Measurements from ENCODE around the gene FRMD5. TPM values are rescaled to one million over a fixed set of nuclear protein-coding genes. Genes with fewer than 3 reads are reported as not detected.

FRMD5 gene
- total RNA-seq, 1 donor from 2014 or later: 0.49 TPM

GRCh38 chr15:43883571-43883970 is 311.5 kb downstream of the FRMD5 start:
- Histone ChIP-seq H3K4me3 (no peak overlapping the region), H3K4me1 (no peaks in the 10 kb centered on the region), H3K27me3 (no peaks in the 10 kb centered on the region), H3K27ac (no peak overlapping the region), H3K36me3 (no peaks in the 10 kb centered on the region), H3K9me3 (no peaks in the 10 kb centered on the region)
- no peak for TF ChIP-seq POLR2A (IDR thresholded peaks at IDR 0.05)
- TF ChIP-seq CTCF (IDR thresholded peaks at IDR 0.05): no peak
- TF ChIP-seq POLR2AphosphoS5 (IDR thresholded peaks at IDR 0.05; ENCODE audit: insufficient read depth in 1 of 2, low read depth in 1 of 2): no peak
- no peak for DNase-seq (ENCODE audit: extremely low spot score in 2 of 2)
- intact Hi-C loops (cut with DNase I): no loop called here

GRCh38 chr15:43881944-43882343 is 313.1 kb downstream of the FRMD5 start:
- no peaks in the 10 kb centered on the region for H3K9me3 ChIP-seq
- DNase-seq (ENCODE audit: extremely low spot score in 2 of 2): no peak
- intact Hi-C loops (cut with DNase I): no loop called here

GRCh38 chr15:43881245-43881644 is 313.8 kb downstream of the FRMD5 start:
- no peaks in the 10 kb centered on the region for H3K27me3 ChIP-seq
- no peak overlapping the region for H3K4me3 ChIP-seq
- intact Hi-C loops (cut with DNase I): no loop called here
- H3K9me3 ChIP-seq: no peaks in the 10 kb centered on the region
- no peak overlapping the region for H3K27ac ChIP-seq
- H3K4me1 ChIP-seq: no peaks in the 10 kb centered on the region
- no peak for DNase-seq (ENCODE audit: extremely low spot score in 2 of 2)
- TF ChIP-seq POLR2A (IDR thresholded peaks at IDR 0.05) (no peak), POLR2AphosphoS5 (IDR thresholded peaks at IDR 0.05; ENCODE audit: insufficient read depth in 1 of 2, low read depth in 1 of 2) (no peak), CTCF (IDR thresholded peaks at IDR 0.05) (no peak)
- H3K36me3 ChIP-seq: no peaks in the 10 kb centered on the region

More at GRCh38 chr15:43881944-43882343, 313.1 kb downstream of the FRMD5 start:
- no peaks in the 10 kb centered on the region for H3K36me3 ChIP-seq
- H3K4me3 ChIP-seq: no peak overlapping the region
- no peak overlapping the region for H3K27ac ChIP-seq
- no peak for TF ChIP-seq CTCF (IDR thresholded peaks at IDR 0.05)
- no peak for TF ChIP-seq POLR2AphosphoS5 (IDR thresholded peaks at IDR 0.05; ENCODE audit: insufficient read depth in 1 of 2, low read depth in 1 of 2)
- TF ChIP-seq POLR2A (IDR thresholded peaks at IDR 0.05): no peak
- no peaks in the 10 kb centered on the region for H3K27me3 ChIP-seq
- H3K4me1 ChIP-seq: no peaks in the 10 kb centered on the region

DNA sequence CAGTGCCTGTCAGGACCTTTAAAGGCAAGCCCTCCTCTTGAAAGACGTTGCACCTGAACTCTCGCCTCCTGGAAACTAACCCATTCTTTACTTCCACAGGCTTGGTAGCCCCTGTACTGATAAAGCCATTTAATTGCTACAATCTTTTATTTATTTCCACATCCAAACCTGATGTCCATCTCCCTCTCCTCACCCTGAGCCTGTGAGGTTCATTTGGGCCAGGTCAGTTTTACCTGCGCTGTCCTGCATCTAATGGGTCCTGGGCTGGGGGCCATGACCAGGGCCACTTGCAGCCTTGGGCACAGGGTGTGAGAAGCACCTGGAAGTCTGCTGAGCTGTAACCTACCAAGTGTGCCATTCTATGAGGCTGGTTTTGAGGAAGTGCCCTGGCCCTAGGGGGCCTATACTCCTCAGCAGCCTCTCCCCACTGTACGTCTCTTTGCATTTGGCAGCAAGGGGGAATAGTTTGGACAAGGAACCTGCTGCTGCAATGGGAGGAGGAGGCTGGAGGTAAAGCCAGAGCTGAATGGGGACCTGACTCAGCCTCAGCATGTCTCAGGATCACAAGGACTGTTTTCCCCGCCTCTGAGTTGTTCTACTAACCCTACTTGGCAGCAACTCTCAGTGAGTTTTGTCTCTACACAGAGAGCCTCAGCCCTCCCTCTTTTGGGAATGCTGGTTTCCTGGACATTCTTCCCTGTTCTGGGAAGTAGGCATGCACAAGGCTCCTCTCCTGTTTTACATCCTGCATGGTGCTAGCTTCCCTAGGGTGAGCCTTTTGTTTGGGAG is 314.5 kb downstream of the FRMD5 start:
- intact Hi-C loops (cut with DNase I): no loop called here
- Histone ChIP-seq H3K4me1 (no peaks in the 10 kb centered on the region), H3K9me3 (no peaks in the 10 kb centered on the region), H3K27me3 (no peaks in the 10 kb centered on the region), H3K4me3 (no peak overlapping the region), H3K27ac (no peak overlapping the region), H3K36me3 (no peaks in the 10 kb centered on the region)
- no peak for TF ChIP-seq POLR2AphosphoS5 (IDR thresholded peaks at IDR 0.05; ENCODE audit: insufficient read depth in 1 of 2, low read depth in 1 of 2)
- TF ChIP-seq CTCF (IDR thresholded peaks at IDR 0.05): no peak
- TF ChIP-seq POLR2A (IDR thresholded peaks at IDR 0.05): no peak
- no peak for DNase-seq (ENCODE audit: extremely low spot score in 2 of 2)
